ENCODE data around the gene RAB6B.

Gene RAB6B

GRCh38 chr3:133880886-133881455 lies 14.7 kb downstream of the RAB6B start:
- no peak for DNase-seq

- no peak for DNase-seq
Measured at GRCh38 chr3:133880287-133880686, 15.4 kb downstream of the RAB6B start.

GRCh38 chr3:133878518-133878917 lies 17.2 kb downstream of the RAB6B start:
- DNase-seq: no peak

GRCh38 chr3:133877221-133877620 lies 18.5 kb downstream of the RAB6B start:
- DNase-seq: no peak

GRCh38 chr3:133874761-133875438 lies 20.8 kb downstream of the RAB6B start:
- no peak for DNase-seq

GRCh38 chr3:133874344-133874743 lies 21.3 kb downstream of the RAB6B start:
- no peak for DNase-seq

- no peak for DNase-seq
Measured at GRCh38 chr3:133872781-133873180, 22.9 kb downstream of the RAB6B start.

GRCh38 chr3:133872161-133872560 lies 23.5 kb downstream of the RAB6B start:
- no peak for DNase-seq

GRCh38 chr3:133871368-133872090 lies 24.2 kb downstream of the RAB6B start:
- DNase-seq: no peak

- no peak for DNase-seq
Measured at GRCh38 chr3:133870822-133871221, 24.9 kb downstream of the RAB6B start.

GRCh38 chr3:133869586-133869985 lies 26.1 kb downstream of the RAB6B start:
- DNase-seq: no peak

GRCh38 chr3:133868758-133869475 lies 26.8 kb downstream of the RAB6B start:
- DNase-seq: no peak

GRCh38 chr3:133868186-133868585 lies 27.5 kb downstream of the RAB6B start:
- DNase-seq: no peak

GRCh38 chr3:133866141-133866540 lies 29.5 kb downstream of the RAB6B start:
- no peak for DNase-seq

- DNase-seq: no peak
Measured at GRCh38 chr3:133865136-133865855, 30.4 kb downstream of the RAB6B start.

- no peak for DNase-seq
Measured at GRCh38 chr3:133864616-133865015, 31.1 kb downstream of the RAB6B start.

- no peak for DNase-seq
Measured at GRCh38 chr3:133863911-133864310, 31.8 kb downstream of the RAB6B start.

- no peak for DNase-seq
Measured at GRCh38 chr3:133862161-133862560, 33.5 kb downstream of the RAB6B start.

- no peak for DNase-seq
Measured at GRCh38 chr3:133860519-133860918, 35.2 kb downstream of the RAB6B start.

- no peak for DNase-seq
Measured at GRCh38 chr3:133859381-133860234, 36.1 kb downstream of the RAB6B start.

- DNase-seq: no peak
Measured at GRCh38 chr3:133857767-133858166, 37.9 kb downstream of the RAB6B start.

GRCh38 chr3:133856316-133856715 lies 39.4 kb downstream of the RAB6B start:
- DNase-seq: no peak
